NCI-H345 treated with DMSO at 0.1 percent for 48 hours (cell line): ENCODE measurements around the gene DNAH10.

Experiments
- DNase-seq: peaks from one replicate; lab custom pipeline; 2025; ENCODE audit not compliant: unreplicated experiment; lab: John Stamatoyannopoulos, UW

DNAH10 gene

DNA sequence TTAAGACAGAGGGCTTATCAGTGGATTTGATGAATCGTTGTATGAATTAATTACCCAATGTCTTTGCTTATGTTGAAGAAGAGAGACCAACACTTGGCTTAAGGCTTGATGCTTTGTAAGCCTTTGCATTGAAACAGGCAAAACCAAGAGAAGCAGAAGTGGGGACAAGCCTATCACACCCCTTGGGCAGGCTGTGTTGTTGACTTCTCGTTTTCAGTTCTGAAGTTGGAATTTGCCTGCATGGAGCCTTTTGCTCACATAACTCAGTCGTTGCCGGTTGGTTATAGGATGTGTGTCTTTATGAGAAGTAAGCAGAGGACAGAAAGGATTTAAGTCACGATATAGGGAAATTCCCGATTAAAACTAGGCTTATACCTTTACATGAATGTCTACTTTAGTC lies 115.9 kb downstream of the DNAH10 start:
- no peak for DNase-seq

DNA sequence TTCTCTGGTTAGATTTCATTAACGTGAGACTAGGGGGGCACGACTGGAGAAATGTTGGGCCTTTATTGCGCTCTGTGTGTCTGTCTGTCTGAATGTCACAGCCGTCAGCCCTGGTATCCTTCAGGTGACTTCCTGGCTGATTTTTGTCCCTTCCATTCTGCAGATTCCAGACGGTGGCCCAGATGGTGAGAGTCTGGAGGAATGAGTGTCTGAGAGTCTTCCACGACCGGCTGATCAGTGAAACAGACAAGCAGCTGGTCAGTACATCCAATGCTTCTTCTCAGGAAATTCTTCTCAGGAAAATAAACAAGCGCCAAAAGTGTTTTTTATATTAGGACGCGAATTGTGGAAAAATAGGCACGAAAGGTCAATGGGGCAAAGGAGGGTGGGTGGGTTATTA lies 117.0 kb downstream of the DNAH10 start:
- DNase-seq = no peak

DNA sequence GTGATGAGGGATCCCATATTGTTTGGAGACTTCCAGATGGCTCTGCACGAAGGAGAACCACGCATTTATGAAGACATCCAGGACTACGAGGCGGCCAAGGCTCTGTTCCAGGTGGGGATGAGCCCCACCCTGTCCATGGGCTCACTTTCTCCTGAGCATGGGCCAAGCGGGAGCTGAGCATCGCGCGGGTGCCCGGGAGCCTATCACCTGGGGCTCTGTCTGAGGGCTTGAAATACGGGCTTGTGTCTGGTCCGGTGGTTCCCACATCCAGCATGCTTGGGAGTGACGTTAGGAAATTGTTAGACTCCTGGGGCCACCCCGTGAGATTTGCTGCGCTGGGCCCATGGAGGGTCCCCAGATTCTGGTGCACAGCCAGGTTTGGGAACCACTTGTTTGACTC lies 117.6 kb downstream of the DNAH10 start:
- DNase-seq = no peak

DNA sequence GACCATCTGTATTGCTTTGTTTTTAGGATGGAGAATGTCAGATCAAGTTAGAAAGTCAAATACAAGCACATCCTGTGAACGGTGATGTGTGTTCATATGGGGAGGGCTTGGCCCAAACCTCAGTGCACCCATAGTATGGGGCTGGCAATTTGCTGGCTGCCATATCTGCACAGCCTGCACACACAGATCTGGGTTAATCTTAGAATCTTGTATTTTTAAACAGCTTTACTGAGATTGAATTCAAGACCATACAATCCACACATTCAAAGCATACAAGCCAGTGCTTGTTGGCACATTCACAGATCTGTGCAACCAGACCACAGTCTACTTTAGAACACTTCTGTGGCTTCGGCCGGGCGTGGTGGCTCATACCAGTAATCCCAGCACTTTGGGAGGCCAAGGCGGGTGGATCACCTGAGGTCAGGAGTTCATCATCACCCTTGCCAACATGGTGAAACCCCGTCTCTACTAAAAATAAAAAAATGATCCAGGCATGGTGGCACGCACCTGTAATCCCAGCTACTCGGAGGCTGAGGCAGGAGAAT lies 120.1 kb downstream of the DNAH10 start:
- no peak for DNase-seq

DNA sequence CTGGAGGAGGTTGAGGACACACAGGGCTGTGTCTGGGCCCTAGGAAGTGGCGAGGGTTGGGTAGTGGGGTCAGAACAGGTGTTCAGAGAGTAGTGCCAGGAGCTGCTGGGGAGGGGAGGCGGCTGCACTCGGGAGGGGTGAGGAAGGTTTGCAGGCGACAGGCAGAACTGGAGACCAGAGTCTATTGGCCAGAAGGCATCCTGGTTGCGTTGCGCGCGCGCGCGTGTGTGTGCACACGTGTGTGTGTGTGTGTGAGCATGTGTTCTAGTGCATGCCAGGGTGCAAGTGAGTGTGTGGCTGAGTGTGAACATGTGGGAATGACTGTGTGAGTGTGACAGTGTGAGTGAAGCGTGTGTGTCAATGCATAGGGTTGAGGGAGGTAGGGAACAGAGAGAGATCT lies 124.2 kb downstream of the DNAH10 start:
- no peak for DNase-seq

DNA sequence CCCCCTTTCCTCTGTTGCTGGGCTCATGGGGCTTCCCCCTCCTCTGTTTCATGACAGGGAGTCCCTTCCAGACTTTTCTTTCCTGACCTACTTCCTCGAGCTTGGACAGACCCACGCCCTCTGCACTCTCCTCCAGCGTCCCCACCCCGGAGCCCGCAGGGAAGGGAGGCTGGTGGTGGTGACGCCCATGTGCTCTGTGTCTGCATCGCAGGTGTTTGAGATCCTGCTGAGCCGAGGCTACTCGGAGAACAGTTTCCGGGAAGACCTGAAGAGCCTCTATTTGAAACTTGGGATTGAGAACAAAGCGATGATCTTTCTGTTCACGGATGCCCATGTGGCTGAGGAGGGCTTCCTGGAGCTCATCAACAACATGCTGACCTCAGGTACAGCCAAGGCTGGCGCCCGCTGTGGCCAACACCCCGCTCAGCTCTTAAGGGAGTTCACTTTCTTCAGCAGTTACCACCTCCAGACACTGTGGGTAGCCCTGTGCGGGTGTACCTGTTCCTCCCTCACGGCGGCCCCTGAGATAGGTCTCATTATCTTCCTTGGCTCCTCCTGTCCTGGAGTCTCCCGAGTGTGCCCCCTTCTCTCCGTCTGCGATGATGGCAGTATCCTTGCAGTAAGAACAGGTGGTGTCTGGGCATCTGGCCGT lies 125.0 kb downstream of the DNAH10 start:
- DNase-seq = no peak

DNA sequence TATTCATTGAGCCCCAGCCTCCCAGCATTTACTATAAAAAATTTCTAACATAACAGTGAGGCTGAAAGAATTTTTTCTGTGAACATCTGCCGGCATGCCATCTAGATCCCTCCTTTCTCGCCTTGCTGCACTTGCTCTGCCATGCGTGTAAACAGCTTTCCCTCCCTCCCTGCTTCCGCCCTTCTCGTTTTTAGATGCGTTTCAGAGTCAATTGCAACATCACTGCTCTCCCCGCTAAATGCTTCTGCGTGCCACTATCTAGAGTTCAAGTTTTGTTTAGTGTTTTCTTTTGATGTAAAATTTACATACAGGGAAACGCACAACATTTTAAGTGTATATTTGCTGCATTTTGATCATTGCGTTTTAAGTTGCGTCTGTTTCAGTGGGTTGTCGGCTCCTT lies 126.9 kb downstream of the DNAH10 start:
- no peak for DNase-seq

DNA sequence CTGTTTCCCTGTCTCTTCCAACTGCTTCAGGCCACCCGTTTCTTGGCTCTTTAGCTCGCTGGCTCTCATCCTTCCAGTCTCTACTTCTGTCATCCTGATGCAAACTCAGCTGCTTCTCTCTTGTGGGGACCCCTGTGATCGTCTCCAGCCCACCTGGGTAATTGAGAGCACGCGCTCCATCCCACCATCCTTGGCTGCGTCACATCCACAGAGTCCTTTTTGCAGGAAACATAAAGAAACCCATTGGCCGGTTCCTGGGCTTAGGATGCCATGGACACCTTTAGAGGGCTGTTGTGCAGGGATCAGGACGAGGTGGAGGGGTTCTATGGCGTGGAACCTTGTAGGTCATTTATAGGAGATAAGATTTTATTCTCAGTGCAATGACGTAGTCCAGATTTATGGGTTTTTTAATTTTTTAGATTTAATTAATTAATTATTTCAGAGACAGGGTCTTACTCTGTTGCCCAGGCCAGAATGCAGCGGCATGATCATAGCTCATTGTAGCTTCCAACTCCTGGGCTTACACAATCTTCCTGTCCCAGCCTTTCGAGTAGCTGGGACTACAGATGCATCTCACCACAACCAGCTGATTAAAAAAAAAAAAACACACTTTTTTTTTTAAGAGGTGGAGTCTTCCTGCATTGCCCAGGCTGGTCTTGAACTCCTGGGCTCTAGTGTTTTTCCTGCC lies 127.9 kb downstream of the DNAH10 start:
- DNase-seq = no peak

DNA sequence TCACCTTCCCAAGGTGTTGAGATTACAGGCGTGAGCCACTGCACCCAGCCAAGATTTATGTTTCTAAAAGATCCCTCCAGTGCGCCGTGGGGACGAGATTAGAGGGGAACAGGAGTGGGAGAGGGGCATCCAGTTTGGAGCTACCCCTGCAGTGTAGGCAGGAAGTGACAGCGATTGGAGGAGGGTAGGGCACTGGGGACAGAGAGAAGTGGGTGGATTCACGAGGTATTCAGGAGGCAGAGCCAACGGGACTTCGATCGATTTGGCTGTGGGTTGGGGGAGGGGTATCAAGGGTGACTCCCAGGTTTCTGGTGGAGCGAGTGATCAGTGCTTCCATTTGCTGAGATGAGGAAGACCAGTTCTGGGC lies 128.4 kb downstream of the DNAH10 start:
- no peak for DNase-seq

DNA sequence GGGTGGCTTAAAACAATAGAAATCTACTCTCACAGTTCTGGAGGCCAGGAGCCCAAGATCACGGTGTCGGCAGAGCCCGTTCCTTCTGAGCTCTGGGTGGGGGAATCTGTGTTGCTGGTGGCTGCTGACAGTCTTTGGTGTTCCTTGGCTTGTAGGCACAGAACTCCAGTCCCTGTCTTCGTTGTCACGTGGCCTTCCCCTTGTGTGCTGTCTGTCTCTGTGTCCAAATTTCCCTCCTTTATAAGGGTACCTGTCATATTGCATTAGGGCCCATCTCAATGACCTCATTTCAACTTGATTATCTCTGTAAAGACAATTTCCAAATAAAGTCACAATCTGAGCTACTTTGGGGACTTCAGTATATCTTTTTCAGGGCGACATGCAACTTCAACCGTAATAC lies 128.9 kb downstream of the DNAH10 start:
- DNase-seq = no peak

DNA sequence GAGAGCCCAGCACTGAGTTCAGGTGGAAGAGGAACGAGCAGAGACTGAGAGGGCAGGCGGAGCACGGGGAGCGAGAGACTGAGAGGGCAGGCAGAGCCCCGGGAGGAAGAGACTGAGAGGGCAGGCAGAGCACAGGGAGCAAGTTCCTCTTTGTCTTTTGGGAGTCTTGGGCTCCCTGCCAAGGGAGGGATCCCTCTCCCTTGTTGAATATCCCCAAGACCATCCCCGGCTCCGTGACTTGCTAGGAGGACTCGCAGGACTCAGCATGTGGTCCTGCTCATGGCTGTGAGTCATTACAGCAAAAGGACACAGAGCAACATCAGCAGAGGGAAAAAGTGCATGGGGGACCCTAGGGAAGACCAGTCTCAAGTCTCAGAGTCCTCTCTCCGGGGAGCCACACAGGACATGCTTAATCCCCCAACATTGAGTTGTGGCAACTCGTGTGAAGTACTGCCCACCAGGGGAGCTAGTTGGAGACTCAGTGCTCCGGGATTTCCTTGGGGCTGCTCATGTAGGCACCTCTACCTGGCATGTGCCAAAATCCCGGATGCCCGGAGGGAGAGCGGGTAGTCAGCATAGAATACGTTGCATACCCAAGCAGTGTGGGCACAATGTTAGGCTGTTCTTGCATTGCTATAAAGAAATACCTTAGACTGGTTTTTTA lies 129.5 kb downstream of the DNAH10 start:
- DNase-seq = no peak

DNA sequence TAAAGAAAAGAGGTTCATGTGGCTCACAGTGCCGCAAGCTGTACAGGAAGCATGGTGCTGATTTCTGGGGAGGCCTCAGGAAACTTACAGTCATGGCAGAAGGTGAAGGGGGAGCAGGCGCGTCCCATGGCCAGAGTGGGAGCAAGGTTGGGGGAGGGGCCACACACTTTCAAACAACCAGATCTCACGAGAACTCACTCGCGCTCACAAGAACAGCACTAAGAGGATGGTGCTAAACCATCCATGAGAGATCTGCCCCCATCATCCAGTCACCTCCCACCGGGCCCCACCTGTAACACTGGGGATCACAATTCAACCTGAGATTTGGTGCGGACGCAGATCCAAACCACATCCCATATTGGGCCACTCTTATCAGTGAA lies 130.1 kb downstream of the DNAH10 start:
- DNase-seq = no peak

DNA sequence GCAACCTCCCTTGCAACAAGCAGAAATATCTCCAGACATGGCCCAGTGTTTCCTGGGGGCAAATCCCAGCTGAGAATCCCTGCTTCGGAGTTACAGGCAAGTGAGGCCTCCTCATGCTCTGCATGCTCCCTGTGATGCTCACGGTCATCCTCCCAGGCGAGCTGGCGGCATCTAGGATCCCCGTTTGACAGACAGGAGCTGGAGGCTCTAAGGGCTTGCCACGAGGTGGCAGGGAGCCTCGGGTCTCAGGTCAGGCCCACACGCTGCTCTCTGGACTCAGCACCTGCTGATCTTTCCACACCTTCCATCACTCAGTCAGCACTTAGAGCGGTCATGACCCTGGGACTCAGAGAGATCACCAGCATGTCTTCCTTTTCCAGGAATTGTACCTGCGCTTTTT lies 130.8 kb downstream of the DNAH10 start:
- no peak for DNase-seq

DNA sequence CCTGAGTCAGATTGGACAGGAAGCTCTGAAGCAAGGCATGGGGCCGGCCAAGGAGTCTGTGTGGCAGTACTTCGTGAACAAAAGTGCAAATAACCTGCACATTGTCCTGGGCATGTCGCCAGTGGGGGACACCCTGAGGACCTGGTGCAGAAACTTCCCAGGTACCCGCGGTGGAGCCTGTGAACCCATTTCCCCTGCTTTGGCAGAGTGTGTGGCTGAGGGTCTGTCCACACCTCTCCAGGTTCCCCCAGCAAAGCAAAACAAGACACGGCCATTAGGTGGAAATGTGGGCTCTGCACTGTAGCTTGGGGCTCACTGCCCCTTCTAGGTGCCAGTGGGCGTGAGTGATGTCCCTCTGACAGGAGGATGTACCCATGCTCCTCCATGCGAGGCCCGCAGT lies 131.2 kb downstream of the DNAH10 start:
- DNase-seq = no peak

DNA sequence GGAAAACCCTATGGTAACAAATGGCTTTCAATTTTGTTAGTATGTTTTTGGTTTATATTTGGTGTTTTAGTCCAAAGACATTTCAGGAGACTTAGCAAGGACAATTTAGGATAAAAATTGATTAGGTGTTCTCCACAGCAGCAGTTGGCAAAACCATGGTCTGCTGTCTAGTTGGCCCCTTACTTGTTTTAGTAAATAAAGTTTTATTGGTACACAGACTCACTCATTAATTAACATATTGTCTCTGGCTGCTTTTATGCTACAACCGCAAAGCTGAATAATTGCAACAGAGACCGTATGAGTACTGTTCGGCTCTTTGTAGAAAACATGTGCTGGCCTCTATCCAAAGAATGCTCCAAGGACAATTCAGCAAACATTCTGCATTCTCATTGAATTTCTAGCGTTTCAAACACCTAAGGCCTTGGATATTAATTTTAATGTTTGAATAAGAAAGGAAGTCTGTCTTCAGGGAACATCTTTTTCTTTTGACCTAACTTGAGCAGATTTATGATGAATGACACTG lies 132.8 kb downstream of the DNAH10 start:
- no peak for DNase-seq

DNA sequence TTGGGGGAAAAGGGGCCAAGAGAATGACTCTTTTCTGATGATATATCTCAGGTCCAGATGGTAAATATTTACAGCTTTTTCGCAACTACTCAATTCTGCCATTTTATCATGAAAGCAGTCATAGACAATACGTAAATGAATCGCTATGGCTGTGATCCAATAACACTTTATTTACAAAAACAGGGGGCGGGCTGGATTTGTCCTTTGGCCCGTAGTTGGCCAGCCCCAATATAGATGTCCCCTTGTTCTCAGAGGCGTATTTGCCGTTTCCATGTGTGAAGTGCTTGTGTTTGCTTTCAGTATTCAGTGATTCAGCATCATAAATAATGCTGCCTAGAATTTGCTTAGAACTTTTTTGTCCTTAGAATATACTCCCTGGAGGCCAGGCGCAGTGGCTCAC lies 133.3 kb downstream of the DNAH10 start:
- DNase-seq = no peak

DNA sequence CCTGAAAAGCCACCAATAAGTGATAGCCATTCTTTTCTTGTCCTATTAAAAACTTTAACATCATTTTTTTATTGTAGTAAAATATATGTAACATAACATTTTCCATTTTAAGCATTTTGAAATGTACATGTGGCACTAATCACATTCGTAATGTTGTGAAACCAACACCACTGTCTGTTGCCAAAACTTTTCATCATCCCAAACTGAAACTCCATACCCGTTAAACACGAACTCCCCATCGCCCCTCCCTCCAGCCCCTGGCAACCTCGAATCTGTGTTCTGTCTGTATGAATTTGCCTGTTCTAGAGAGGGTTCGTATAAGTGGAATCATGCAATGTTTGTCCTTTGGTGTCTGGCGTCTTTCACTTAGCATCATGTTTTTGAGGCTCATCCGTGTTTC lies 134.7 kb downstream of the DNAH10 start:
- no peak for DNase-seq

DNA sequence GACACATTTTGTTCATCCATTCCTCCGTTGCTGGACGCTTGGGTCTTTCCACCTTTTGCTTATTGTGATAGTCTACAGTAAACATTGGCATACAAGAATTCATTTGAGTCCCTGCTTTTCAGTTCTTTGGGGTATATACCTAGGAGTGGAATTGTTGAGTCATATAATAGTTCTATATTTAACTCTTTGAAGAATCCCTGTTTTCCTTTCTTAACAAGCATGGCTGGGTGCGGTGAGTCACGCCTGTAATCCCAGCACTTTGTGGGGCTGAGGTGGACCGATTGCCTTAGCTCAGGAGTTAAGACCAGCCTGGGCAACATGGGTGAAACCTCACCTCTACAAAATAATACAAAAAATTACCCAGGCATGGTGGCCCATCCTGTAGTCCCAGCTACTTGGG lies 135.1 kb downstream of the DNAH10 start:
- no peak for DNase-seq

DNA sequence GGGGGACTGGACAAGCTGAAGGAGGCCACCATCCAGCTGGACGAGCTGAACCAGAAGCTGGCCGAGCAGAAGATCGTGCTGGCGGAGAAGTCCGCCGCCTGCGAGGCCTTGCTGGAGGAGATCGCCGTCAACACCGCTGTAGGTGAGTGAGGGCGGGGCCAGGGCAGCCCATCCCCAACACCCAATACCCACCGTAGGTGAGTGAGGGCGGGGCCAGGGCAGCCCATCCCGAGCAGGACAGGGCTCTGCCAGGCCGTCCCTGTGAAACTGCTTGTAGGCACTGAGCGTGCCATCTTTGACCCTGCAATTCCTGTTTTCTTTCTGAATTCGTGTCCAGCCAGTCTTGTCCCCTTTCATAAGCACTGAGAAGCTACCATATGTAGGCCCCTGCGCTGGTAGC lies 136.6 kb downstream of the DNAH10 start:
- no peak for DNase-seq

DNA sequence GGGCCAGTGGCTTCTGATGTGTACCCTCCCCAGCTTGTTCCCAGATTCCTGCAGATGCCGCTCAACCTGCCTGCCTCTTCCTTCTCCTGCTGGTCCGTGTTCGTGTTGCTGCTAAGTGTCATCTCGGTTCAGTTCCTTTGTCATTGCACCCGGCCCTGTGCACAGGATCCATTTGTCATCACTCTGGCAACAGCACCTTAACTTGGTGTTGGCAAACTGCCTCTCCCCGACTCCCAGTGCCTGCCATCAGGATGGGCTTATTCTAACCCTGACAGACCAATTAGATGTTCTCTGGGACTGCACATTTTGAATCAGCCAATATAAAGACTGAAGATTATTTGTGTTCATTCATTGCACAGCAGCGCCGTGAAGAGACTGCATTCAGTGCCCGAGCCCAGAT lies 137.3 kb downstream of the DNAH10 start:
- no peak for DNase-seq

DNA sequence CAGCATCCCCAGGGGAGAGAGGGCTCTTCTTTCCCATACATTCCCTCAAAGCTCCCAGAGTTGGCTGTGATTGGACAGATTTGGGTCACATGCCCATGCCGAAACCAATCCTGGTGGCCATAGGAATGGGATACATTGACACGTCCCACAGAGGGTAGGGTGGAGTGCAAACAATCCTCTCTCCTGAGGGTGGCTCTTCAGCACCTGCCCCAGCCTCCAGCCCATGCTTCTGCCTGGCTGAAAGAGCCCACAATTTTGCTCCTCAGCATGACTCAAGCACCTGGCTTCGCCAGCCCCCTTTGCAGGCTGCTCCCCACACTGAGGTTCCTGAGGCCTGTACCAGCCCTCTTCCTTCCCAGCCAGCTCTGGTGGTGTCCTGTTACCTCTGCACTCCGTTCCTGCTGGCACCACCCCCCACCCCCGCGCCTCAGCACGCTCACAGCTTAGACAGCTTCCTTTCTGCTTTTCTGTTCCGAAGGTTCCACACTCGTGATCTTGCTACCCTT lies 138.8 kb downstream of the DNAH10 start:
- no peak for DNase-seq

DNA sequence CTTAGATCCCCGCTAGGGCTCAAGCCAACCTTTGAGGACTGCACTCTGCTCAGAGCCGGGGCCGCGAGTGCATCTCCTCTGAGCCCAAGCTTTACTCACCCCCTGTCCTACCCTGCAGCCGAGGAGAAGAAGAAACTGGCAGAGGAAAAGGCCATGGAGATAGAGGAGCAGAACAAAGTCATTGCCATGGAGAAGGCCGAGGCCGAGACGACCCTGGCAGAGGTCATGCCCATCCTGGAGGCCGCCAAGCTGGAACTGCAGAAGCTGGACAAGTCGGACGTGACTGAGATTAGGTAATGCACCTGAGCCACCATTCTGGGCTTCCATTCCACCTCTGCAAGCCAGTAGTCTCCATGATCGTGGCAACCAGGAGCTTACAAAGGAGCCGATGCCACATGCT lies 140.7 kb downstream of the DNAH10 start:
- no peak for DNase-seq
